Calu3 (cell line): ENCODE results near the gene CDT1. TPM values are rescaled to one million over a fixed set of nuclear protein-coding genes. Genes with fewer than 3 reads are reported as not detected.

Source experiments
- BruUV-seq: library from RNA; stranded (reverse); fragments of 400-500 nt; replicated peaks from 2 replicates; lab custom pipeline; 2021; lab: Mats Ljungman, UMichigan
- CTCF ChIA-PET: fragments of 300-600 bp; sonication (Branson Sonifier 250); formaldehyde crosslinking; loops from one replicate; lab custom pipeline; 2022; ENCODE audit warnings: antibody characterized with exemption; lab: Charles Lee
- DNase-seq: peaks from one replicate; pipeline ENCODE4 v3.0.0; 2022
- H3K27ac Mint-ChIP-seq: one replicate; pipeline ENCODE4 v1.8.0; 2022; ENCODE audit warnings: mixed read lengths; ENCODE audit not compliant: unreplicated experiment
- H3K27me3 Mint-ChIP-seq: one replicate; pipeline ENCODE4 v1.8.0; 2022; ENCODE audit warnings: mixed read lengths; ENCODE audit not compliant: unreplicated experiment
- H3K36me3 Mint-ChIP-seq: one replicate; pipeline ENCODE4 v1.8.0; 2022; ENCODE audit warnings: mild to moderate bottlenecking, moderate library complexity, mixed read lengths; ENCODE audit not compliant: insufficient read depth, unreplicated experiment
- H3K4me1 Mint-ChIP-seq: one replicate; pipeline ENCODE4 v1.8.0; 2022; ENCODE audit warnings: mild to moderate bottlenecking, low read depth, mixed read lengths; ENCODE audit not compliant: unreplicated experiment
- H3K4me3 Mint-ChIP-seq: one replicate; pipeline ENCODE4 v1.8.0; 2022; ENCODE audit warnings: mild to moderate bottlenecking, low read depth, moderate library complexity, mixed read lengths; ENCODE audit not compliant: unreplicated experiment
- H3K9me3 Mint-ChIP-seq: one replicate; pipeline ENCODE4 v1.8.0; 2022; ENCODE audit warnings: low read depth, mixed read lengths; ENCODE audit not compliant: unreplicated experiment
- intact Hi-C: fragments of 100-400 bp; cut with micrococcal nuclease; formaldehyde crosslinking; loops from one replicate; pipeline ENCODE4 v1.10.0; 2022; ENCODE audit not compliant: unreplicated experiment
- total RNA-seq: library from RNA; stranded (reverse); gene quantifications from 2 replicates; pipeline ENCODE4 v1.2.3, GENCODE V29; 2022
- TF ChIP-seq, protein P1 (sequence below): fragments of 200-600 bp; IDR thresholded peaks from one replicate; pipeline ENCODE4 v1.8.0; 2022; ENCODE audit warnings: antibody characterized with exemption; ENCODE audit not compliant: unreplicated experiment

The CDT1 gene
- total RNA-seq, 1 experiment from 2014 or later = 74.8 TPM

DNA sequence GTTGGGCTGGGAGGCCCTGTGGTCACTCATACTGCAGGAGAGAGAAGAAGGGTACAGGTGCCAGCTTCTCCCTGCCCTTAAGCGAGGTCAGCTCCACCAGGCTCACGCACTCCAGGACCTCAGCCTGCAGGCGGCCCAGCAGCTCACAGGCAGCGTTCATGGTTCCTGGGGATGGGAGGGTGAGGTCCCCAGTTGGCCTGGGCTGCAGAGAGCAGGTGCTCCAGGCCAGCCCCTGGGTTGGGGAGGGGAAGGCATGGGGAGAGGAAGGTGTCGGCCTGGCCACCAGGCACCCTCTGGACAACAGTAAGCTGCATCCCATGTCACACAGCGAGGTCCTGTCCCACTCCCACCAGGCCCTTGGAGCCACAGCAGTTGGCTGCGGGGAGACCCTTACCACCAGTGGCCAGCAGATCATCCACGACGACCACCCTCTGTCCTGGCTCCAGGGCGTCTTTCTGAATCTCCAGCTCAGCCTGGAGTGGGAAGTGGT lies 6.1 kb downstream of the CDT1 start:
- H3K4me1 Mint-ChIP-seq = peaks cover 12% of the 10 kb centered on the region
- no peaks in the 10 kb centered on the region for H3K27me3 Mint-ChIP-seq
- DNase-seq = no peak
- peaks cover 88% of the 10 kb centered on the region for H3K36me3 Mint-ChIP-seq
- BruUV-seq = no TSS peak
- peak overlapping the region; percentile 97 for H3K4me3 Mint-ChIP-seq
- CTCF ChIA-PET = interaction anchor here (1.2 to 3.3 kb wide), 3 partner anchors 27 to 72 kb away, joined by 3 to 16 read pairs (median 15); no protein-coding TSS in a partner anchor
- no peaks in the 10 kb centered on the region for H3K9me3 Mint-ChIP-seq
- intact Hi-C loops = no loop called here
- peak overlapping the region; percentile 97 for H3K27ac Mint-ChIP-seq
- TF ChIP-seq, protein P1, sequence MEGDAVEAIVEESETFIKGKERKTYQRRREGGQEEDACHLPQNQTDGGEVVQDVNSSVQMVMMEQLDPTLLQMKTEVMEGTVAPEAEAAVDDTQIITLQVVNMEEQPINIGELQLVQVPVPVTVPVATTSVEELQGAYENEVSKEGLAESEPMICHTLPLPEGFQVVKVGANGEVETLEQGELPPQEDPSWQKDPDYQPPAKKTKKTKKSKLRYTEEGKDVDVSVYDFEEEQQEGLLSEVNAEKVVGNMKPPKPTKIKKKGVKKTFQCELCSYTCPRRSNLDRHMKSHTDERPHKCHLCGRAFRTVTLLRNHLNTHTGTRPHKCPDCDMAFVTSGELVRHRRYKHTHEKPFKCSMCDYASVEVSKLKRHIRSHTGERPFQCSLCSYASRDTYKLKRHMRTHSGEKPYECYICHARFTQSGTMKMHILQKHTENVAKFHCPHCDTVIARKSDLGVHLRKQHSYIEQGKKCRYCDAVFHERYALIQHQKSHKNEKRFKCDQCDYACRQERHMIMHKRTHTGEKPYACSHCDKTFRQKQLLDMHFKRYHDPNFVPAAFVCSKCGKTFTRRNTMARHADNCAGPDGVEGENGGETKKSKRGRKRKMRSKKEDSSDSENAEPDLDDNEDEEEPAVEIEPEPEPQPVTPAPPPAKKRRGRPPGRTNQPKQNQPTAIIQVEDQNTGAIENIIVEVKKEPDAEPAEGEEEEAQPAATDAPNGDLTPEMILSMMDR = no peak

DNA sequence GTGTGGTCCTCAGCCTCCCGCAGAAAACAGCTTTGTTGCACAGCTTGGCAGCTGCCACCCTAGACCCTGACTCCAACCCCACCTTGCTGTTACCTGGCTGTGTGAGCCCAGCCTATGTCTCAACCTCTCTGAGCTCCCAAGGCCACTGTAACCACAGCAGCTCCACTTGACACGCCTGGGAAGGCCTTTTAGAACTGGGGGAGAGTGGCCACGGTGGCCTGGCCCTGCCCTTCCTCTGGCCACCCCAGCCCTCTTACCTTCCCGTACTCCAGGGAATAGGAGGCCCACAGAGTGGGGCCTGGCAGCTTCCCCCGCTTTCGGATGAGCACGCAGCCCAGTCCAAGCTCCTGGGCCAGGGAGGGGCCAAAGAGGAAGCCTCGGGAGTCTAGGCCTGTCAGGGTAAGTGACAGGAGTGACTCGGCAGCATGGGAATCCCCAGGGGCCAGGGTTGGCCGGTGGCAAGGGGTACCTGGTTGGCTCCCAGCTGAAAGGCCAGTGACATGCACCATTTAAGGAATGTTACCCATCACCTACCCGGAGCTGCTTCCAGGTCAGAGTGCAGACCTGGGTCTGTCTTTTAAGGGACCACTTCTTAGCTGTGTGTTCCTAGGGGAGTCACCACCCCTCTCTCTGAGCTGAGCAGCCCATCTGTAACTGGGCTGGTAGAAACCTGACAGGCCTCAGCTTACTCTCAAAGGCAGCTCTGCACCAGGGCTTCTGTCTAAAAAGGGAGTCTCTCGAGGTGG lies 6.8 kb downstream of the CDT1 start:
- BruUV-seq = no TSS peak
- Mint-ChIP-seq H3K4me3 (peak overlapping the region; percentile 97), H3K27ac (peak overlapping the region; percentile 97), H3K9me3 (no peaks in the 10 kb centered on the region), H3K4me1 (peaks cover 12% of the 10 kb centered on the region), H3K36me3 (peaks cover 82% of the 10 kb centered on the region), H3K27me3 (no peaks in the 10 kb centered on the region)
- TF ChIP-seq, protein P1 = no peak
- DNase-seq = no peak
- CTCF ChIA-PET = interaction anchor here (1.2 to 3.3 kb wide), 6 partner anchors 17 to 357 kb away, joined by 3 to 16 read pairs (median 4); no protein-coding TSS in a partner anchor
- intact Hi-C loops = no loop called here

DNA sequence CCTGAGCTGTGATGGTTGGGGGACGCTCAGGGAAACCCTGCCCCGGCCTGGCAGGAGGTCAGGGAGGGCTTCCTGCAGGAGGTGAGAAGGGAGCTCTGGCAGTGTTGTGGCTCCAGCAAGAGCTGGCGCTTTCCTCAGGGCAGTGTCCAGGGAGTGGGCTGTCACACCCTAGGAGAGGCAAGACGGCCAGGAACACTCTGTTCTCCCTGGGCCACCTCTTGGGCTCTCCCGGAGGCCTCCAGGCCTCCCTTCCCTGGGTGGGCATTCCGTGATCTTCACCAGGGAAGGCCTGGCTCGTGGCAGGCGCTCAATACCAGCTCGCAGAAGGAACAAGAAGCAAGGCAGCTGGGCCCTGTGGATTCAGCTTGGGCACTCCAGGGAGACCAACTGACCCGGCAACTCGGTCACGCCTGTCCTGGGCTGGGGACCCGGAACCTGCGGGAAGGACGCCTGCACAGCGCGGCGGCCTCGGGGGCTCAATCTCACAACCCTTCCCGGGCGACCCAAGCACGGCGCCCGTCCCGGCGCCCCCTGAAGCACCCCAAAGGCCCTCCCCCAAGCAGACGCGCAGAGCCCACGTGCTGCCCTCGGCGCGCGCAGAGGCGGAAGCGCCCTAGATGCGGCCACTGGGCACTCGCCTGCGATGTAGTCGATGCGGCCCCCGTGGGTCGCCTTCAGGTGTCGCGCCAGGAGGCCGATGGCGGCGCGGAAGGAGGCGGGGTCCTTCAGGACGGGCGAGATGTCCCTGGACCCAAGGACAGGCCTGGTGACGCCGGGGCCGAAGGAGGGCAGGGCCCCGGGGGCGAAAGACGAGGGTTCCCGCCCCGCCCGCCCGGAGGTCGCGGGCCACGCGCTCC lies 7.6 kb downstream of the CDT1 start:
- Mint-ChIP-seq H3K4me1 (peaks cover 12% of the 10 kb centered on the region), H3K27ac (peak overlapping the region; percentile 97), H3K9me3 (no peaks in the 10 kb centered on the region), H3K4me3 (peak overlapping the region; percentile 97), H3K27me3 (no peaks in the 10 kb centered on the region), H3K36me3 (peaks cover 74% of the 10 kb centered on the region)
- intact Hi-C loops = no loop called here
- TF ChIP-seq, protein P1 = no peak
- CTCF ChIA-PET = interaction anchor here (0.6 to 3.3 kb wide), 7 partner anchors 18 to 356 kb away, joined by 3 to 16 read pairs (median 4); no protein-coding TSS in a partner anchor
- BruUV-seq = TSS peak; percentile 39
- DNase-seq = peak; percentile 88
